Right kidney (tissue), 1 donor: ENCODE measurements around the gene LINGO1.

Experiments used
- DNase-seq: peaks from one replicate; pipeline ENCODE4 v3.0.0-alpha.2; 2016

LINGO1 gene

GRCh38 chr15:77568973-77569728 lies 63.6 kb downstream of the LINGO1 start:
- DNase-seq: no peak

- DNase-seq: no peak
These were observed 64.4 kb downstream of the LINGO1 start for GRCh38 chr15:77568014-77568972.

DNA sequence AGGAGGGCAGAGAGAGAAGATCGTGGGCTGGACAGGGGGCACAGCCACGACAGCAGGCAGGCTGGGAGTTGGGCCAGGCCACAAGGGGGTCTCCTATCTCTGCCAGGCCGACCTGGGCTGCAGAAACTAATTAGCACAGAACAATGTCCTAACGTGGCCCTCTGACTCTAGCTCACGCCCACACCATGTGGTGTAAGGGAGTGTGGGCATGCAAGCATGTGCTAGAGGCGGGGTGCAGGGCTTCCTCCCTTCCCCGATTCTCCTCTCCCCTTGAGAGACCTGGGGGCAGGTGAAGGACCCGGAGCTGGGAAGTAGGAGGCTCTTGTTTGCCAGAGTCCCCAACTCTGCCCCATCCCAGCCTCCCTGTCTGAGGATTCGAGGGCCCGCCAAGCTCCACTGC lies 65.5 kb downstream of the LINGO1 start:
- DNase-seq: no peak

DNA sequence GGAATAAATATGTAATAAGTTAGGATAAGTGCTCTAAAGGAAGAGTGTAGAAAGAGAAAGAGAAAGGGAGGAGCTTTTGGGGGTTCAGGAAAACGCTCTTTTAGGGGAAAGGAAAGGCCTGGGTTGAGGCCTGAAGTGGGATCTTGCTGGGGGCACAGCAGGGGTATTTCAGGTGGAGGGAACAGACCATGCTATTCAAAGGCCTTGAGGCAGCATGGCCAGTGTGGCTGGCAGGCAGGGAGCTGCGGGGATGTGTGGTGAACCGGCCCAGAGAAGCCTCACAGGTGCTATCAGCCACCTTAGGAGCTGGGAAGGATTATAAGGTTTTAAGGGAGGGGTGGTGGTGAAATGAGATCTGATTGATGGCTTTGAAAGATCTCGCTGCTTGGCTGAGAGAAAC lies 66.6 kb downstream of the LINGO1 start:
- DNase-seq: no peak

DNA sequence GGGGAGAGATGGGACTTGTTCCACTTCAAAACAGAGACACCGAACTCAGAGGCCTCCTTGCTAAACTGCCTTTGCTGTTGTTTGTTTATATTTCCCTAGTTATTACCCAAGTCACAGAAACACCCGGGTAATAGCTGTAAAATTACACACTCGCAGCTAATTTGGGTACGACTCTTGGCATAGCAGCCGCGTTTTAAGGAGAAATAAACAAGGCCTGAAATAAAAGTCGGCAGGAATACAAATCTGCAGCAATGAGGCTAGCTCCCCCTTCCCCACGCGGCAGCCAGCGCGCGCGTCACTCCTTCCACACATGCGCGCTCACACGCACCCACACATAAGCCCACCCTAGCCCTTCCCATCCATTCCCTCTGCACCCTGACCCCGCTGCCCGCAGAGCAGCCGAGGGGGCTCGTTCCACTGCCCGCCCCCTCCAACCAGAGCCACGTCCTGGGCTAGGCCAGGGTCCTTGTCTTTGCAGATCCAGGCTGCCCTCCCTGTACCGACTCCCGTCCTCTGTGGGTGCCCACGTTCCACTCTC lies 67.3 kb downstream of the LINGO1 start:
- DNase-seq: no peak

GRCh38 chr15:77564938-77565337 lies 67.8 kb downstream of the LINGO1 start:
- DNase-seq: no peak

- no peak for DNase-seq
These were observed 68.4 kb downstream of the LINGO1 start for GRCh38 chr15:77564341-77564740.

GRCh38 chr15:77563623-77564156 lies 69.0 kb downstream of the LINGO1 start:
- no peak for DNase-seq
